Brain pericyte (primary cell): ENCODE data around the gene ANXA11.

Experiments used
- DNase-seq: peaks from one replicate; pipeline ENCODE4 v3.0.0-alpha.2; 2012; ENCODE audit warnings: low read depth, low spot score

Gene ANXA11

DNA sequence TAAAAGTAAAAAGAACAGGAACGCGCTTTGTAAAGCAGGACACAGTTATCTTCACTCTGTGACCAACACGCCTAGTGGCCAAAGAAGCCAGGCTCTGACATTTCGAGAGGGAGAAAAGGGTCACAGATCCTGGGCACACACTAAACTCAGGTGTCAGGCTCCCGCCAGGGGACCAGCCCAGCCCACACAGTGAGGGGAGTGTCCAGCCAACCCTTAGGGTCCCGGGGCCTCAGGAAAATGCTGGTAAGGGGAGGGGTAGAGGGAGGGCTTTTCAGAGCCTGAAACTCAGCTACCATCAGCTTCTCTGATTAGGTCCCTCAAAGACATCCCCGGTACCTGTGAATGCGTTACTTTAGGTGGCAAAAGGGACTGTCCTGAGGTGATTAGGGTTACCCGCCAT is 16.6 kb downstream of the ANXA11 start:
- DNase-seq, result no peak

DNA sequence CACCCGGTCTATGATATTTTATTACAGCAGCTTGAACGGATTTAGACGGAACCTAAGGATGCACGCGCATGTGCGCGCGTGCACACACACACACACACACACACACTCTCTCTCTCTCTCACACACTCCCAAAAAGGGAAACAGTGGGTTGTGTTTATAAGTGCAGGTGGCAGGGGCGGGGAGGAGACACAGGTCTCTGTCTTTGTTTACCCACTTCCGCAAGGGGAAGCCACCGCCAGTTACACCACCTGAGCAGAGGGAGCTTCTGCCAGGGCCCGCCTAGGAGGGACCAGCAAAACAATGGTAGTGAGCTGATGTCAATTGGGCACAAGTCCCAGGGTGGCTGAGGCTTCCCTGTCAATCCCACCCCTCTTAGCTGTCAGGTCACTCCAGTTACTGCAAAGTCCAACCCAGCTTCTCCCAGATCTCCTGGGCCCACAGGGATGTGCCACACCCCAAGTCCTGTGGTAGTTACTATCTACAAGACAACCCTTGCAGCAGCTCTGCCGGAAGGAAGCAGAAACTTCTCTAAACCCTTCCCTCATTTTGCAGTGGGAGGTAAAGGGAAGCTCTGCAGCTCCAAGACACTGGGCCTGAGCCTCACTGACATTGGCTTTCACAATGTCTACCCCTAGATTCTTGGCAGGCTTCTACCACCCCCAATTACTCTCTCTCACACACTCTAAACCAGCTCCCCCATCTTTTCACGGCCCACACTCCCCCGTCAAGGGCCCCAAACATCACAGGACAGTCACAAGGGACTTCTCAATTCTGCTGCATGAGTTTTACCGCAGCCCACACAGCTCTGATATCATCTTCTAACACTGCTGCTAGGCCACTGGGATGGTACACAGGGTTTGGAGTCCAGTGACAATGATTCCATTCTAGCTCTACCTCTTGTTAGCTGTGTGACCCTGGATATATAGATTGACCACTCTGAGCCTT is 17.6 kb downstream of the ANXA11 start:
- no peak for DNase-seq

DNA sequence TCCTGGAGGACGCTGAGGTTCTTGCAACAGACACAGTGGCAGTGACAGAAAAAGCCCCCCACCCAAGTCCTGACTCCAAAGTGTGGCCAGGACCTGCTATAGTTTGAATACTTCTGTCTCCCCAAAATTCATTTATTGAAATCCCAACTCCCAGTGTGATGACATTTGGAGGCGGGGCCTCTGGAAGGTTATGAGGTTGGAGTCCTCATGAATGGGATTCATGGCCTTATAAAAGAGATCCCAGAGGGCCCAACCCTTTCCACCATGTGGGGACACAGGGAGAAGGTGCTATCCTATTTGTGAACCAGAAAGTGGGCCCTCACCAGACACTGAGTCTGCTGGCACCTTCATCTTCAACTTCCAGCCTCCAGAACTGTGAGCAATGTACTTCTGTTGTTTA is 18.3 kb downstream of the ANXA11 start:
- DNase-seq, result no peak

DNA sequence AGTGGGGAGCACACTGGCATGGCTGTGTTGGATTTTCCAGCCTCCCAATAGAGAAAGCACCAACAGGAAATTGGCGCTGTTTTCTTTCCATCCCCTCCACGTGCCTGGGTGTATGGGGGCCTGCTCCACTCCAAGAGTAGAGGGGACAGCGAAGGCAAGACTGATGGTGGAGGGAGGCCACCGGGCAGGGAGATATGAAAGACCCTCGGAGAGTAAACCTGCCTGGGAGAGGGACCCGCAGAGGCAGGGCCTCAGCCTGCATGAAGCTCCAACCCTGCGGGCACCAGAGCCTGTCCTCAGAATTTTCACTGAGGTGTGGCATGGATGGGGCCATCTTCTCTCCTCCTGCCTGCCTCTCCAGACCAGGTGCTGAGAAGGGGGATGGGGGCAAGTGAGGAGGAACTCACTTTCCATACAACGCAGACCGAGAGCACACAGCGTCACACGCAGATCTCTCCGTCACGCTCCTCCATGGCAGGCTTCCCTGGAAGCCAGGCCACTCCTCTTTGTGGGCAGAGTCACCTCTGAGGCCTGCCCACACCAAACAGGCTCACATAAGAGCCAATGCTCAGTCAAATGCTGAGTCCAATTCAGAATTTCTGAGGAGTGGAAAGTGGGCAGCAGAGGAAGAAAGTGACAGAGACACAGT is 18.8 kb downstream of the ANXA11 start:
- DNase-seq, result no peak

DNA sequence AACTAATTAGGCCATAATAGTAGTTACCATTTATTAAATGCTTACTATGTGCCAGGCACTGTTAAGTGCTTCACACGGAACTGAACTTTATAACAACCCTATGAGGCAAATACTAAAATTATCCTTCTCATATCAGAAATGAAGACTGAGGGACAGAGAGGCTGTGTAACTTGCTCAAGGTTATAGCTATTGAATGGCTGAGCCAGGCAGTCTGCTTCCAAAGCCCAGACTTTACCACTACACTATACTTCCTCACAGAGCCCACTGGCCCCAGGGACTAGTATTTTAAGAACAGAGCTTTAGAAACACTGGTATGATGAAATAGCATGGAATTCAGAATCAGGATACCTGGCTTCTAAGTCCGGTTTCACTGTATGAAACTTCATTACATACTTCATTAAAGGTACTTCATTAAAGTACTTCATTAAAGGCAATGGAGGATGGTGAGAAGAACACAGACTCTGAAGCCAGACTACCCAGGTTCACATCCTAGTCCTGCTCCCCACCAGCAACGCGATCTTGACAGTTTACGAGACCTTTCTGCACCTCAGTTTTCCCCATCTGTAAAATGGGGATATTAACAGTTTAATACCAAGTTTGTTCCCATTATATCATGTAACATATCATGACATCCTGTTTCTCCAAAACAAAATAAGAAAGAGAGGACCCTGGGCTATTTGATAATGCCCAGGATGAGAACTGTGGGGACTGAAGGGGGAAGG is 19.6 kb downstream of the ANXA11 start:
- no peak for DNase-seq

DNA sequence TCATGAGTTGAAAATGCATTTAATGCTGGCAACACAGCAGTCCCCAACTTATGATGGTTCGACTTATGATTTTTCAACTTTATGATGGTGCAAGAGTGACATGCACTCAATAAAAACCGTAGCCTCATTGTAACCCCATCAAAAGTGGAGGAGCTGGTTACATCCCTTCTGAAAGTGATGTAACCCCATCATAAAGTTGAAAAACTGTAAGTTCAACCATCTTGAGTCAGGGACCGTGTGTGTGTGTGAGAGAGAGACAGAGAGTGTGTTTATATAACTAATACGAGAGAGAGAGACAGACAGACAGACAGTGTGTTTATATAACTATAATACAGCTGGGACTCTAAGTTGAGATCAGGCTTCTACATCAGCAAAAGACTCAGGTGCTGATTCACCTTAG is 21.0 kb downstream of the ANXA11 start:
- DNase-seq, result no peak

DNA sequence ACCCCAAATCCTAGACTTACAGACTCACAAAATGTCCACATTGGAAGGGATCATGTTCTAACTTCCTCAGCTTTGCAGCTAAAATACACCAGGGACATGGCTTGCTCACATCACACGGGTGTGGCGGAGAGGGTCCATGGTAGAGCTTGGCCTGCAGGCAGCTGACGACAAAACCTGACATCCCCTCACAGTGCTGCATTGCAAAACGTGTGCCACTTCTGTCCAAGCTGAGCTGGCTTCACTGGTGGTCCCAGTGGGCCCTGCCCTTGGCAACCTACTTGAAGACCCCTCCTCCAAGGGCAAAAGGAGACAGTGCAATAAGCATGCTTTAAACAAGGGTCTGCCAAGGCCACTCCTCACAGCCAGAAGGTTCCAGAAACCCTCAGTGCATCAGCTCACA is 21.9 kb downstream of the ANXA11 start:
- no peak for DNase-seq

DNA sequence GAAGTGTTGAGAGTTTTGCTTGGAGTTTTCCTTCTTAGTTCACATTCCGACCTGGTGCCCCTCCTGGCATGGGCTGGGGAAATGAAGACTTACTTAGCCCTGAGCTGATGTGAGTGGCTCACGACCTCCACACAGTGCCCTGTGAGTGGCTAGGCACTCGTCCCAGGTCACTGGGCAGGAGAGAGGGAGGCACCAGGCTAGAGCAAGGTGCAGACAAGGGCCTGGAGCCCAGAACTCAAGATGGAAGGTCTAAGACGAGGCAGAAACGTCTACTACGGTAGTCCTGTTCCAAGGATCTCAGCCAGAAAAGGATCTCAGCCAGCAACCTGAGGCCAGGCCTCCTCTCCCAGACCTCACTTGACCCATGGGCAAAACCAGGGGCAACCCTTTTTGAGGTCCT is 22.4 kb downstream of the ANXA11 start:
- DNase-seq, result no peak

DNA sequence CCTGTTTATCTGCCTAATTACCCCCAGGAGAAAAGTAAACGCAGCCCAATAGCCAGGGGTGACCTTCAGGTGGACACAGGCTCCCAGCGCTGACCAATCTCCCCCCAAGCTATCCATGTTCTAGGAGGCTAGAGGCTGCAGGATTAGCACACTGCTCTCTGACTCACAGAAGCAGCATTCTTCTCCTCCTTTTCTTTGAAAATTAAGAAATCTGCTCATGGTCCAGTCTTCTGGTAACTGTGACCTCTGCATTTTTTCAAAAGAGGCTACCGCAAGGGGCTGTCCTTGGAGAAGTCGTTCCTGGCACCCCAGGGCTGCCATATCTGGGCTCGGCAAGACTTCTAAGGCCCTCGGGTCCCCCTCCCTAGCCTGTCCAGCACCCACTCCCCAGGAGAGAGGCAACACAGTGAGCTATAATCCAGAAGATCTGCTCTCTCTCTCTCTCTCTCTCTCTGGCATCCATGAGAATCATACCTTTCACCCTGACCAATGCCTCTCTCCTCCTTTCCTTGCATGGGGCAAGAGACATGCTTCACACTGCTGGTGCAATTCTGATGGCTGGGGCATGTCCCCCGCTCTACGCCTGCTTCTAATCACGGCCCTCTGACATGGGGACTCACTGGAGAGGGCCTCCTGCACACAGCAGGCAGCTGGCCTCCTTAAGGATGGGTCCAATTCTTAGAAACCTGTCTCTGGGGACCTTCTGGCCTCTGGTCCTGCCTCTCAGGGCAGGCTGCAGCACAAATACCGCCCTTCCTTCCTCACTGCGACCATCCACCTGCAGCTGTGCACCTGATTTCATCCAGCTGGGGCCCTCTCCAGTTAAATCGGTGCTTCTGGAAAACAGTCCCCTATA is 27.3 kb downstream of the ANXA11 start:
- no peak for DNase-seq

DNA sequence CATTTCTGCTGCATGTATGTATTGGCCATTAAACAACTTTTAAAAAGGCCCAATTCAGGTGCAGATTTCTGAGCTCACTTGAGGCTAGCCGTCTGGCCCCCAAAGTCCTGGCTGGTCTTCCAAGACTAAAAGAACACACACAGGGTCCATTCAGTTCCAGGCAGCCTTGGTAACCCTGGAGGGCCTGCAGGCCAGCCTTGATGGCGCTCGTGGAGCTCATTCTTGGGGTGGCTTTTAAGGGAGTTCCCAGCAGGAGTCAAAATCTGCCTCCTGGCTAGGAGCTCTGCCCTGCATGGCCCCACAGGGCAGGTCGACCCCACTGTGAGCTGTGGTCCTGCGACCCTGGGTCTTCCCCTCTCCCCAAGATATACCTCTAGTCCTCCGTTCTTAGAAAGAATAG is 28.8 kb downstream of the ANXA11 start:
- DNase-seq, result no peak

DNA sequence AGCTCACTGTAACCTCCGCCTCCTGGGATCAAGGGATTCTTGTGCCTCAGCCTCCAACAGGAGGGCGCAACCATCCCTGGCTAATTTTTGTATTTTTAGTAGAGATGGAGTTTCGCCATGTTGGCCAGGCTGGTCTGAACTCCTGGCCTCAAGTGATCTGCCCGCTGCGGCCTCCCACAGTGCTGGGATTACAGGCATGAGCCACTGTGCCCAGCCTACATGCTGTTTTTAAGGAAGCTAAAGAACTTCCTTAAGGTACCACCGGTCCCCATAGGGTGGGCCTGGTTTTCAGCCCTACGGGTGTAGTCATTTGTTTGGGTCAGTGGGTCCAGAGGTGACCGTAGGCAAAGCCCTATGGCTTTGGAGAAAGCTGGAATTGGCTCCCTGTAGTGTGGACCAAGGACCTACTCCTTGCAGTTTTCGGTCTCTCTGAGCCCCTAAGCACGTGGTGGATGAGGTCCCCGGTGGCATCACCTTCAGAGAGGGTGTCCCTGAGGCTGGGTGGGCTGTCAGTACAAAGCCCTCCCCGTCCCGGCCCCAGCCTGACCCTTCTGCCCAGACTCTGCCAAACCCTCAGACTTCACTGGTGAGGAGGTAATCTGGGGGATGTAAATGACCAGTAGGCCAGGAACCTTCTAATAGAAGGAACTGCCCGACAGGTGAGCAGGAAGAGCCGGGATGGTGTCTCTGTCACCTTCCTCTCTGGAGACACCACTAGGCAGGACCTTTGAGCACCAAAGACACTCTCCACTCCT is 30.5 kb downstream of the ANXA11 start:
- no peak for DNase-seq

DNA sequence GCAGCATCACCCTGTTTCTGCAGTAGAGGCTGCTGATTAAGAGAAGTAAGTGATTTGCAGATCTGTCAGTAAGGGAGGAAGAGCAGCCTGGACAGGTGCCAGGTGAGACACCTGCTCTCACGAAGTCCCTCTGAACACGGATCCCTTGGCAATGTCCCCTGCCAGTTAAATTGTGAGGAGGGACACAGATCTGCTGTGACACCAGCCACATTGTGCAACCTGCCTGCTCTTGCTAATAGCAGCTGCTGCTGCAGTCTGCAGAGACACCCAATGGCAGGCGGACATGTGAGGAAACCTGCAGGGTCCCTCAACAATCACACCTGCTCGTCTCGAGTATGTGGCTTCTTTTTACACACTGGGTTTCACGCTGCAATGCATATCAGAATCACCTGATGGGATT is 31.9 kb downstream of the ANXA11 start:
- no peak for DNase-seq

DNA sequence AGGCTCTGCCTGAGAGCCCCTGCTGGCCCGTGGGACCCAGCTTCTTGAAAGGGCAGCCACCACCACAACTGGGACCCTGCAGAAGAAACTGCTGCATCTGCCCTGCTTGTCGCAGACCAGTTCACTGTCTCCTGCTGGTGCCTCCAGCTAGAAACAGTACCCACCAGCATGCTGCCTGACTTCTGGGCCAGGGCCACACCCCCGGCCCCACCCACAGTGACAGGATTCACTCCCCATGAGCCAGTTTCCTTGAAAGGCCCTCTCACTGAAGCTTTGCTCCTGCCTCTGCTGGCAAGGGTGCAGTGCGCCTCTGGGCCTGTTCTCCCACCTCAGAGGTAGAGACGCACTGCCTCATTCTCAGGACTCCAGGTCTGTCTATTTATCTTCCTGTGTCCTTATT is 32.4 kb downstream of the ANXA11 start:
- no peak for DNase-seq

DNA sequence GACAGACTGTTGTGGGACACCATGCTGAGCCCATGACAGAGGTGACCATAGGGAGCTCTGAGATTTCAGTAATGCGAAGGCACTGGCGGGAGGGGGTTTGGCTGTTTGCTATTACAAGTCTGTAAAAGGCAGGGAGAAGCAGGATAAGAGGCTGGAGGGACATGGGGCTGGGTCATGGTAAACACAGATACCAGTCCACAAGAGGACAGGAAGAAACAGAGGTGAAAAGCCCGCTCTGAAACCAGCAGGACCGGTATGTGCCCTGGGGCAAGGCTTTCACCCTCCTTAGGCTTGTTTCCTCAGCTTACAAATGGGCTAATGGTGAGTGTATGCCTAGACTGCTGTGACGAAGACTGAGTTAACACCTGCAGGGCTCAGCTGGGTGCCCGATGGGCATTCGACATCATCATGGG is 34.1 kb downstream of the ANXA11 start:
- no peak for DNase-seq

DNA sequence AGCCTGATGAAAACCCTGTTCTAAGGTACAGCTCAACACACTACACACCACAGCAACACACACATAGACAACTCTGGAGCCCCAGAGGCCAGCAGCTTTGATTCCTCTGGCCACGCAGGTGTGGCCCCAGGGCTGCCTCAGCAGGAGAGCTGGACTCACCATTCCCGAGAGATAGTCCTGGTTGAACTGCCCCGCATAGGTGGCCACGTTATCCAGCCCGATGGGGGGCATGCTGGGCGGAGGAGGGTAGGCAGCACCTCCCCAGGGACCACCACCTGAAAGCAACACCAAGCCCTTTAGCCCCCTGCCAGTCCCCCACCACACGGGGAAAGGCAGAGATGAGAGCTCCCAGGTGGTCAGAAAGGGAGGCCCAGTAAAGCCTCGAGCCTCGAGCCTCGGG is 34.7 kb downstream of the ANXA11 start:
- no peak for DNase-seq

DNA sequence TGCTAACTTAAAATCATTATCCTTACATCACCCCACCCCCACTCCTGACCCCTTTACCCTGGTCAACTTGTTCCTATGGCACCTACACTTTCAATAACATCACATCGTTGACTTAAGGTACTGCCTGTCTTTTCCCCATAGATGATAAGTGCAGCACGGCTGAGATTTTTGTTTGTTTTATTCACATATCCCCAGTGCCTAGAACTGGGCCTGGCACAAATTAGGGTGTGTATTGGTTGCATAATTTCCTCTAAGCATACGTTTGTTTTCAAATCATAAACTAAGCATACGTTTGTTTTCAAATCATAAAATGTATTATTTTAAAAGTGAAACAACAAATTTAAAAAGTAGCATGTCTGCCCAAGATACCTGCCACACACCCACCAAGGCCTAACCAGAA is 35.3 kb downstream of the ANXA11 start:
- DNase-seq, result no peak

DNA sequence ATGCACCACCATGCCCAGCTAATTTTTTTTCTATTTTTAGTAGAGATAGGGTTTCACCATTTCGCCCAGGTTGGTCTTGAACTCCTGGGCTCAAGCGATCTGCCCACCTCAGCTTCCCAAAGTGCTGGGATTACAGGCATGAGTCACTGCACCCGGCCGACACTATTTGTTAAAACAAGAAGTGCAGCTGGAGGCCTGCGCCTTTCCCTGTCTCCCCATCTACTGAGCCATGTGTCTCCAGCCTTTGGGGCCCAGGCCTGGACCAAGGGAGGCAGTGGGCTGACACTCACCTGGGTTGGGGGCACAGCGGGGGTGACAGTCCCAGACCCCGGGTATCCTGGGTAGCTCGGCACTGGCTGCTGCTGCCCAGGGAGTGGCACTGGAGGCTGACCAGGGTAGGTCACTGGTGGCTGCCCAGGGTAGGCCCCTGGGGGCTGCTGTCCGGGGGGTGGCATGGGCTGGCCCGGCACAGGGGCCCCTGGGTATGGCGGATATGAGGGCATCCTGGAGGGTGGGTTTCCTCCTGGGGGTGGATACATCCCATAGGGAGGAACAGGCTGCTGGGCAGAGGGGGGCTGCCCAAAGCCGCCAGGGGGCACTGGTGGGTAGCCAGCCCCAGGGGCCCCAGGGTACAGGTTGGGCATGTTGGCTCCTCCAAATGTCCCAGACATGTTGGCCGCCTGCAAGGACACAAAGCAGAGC is 36.5 kb downstream of the ANXA11 start:
- DNase-seq, result no peak

DNA sequence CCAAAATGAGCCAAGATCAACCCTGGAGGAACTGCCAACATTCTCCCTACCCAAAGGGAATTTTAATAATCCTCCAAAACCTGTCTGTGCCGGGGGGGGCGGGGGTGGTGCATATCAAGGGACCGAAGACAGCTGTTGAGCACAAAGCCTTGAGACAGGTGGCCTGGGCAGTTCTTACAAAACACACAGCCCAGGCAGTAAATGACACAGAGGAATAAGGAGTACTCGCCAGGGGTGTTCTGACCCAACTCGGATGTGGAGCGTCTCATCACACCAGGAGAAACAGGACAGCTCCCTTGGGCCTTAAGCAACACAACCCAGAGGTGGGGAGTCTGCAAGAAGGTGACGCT is 37.2 kb downstream of the ANXA11 start:
- DNase-seq, result no peak

DNA sequence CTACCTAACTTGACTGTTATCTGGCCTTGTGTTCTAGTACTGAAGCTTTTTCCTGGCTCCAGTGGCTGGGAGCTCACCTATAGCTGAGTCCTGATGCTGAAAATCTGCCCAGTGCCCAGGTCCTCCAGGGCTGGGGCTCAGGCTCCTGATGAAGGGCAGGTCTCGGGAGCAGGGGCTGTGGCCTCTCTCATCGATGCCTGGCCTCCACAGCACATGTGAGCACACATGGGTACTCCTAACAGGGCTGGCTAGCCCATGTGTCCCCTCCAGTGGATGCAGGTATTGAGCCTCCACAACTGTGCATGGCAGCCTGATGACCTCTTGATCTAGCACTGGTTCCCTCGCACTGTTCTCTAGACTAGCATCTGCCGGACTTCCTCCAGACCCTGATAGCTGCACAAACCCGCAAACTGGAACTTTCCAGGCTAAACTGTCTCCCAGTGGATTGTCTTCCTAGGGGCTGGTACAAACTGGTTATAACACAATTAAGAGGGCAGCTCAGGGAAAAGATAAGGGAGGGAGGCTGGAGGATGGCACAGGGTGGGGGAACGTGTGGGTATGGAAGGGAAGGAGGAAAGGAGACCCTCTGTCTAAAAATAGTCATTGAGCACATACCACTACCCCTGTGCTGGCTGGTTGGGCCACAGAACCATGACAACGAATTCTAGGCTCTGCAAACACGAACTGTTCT is 37.7 kb downstream of the ANXA11 start:
- no peak for DNase-seq
